HG02571 (cell line): ENCODE results near the gene UROC1.

ENCODE experiments used
- ATAC-seq: cut with Tn5 transposase; IDR thresholded peaks from one replicate; pipeline ENCODE4 v1.9.1; 2021; ENCODE audit warnings: mild to moderate bottlenecking, moderate library complexity; ENCODE audit not compliant: unreplicated experiment

The UROC1 gene

DNA sequence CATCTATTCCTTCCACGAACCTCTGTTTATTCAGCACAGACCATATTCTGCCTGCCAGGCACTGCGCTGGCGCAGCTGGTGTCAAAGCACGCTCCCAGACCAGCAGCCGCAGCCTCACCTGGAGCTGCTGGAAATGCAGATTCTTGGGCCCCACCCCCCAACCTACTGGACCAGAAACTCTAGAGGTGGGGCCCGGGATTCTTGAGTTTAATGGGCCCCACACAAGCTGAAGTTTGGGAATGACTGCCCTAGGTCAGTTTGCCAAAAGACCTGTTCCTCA is 13.4 kb upstream of the UROC1 start:
- ATAC-seq = no peak

DNA sequence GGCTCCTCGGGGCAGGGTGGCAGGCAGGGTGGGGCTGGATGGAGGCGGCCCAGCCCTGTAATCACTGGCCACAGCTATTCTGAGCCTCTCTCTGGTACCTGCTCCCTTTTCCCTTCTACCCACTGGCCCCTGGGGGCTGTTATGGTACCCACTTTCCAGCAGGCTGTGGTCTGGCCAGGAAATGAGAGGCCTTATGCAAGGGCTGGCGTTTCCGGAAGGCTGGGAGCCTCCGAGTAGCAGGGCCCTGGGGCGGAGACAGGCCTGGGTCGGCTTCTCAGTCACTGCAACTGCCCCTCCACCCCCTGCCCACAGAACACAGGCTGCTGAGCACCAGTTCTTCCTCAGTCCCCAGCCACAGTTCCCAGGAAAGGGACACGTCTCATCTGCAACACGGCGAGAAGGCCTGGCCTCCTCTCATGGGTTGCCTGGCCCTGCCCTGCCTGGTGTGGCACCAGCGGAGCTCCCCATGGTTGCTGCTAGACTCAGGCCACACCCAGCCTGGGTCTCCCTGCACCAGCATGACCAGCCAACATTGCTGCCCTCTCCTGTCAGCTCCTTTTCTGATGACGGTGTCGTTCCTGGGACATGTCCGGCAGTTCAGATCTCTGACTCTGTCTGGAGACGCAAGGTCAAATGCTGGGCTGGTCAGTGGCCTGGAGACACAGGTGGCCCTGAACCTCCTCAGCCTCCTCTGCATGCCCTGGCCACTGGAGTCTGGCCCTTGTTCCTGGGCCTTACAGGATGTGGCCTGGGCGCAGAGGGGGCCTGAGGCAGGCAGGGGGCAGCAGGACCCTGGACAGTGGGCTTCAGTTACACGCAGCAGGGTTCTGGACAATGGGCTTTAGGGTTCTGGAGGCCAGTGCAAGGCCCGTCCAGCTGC is 12.8 kb upstream of the UROC1 start:
- no peak for ATAC-seq

DNA sequence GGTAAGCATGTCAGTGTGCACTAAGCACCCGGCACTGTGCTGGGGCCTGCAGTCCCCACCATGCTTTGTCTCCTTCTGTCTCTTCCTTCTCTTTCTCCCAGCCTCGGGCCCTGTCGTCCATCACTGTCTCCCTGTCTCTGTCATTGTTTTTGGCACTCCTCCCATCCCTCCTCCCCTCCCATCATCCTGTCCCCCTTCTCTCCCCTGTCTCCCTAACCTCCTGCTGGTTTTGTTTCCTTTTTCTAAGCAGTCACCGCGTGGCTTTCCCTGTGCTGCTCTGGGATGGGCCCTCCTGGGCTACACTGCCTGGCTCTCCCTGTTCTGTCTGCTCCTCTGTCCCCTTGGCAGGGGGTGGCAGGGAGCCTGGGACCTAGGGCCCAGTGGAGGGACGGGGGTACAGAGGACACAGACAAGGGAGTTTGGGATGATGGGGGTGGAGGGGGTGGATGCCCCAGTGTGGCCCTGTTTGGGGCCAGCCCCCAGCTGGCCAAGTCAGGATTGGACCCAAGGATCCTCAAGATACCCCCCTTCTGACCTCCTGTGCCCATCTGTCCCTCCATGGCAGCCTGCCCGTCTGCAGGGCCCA is 12.1 kb upstream of the UROC1 start:
- no peak for ATAC-seq

DNA sequence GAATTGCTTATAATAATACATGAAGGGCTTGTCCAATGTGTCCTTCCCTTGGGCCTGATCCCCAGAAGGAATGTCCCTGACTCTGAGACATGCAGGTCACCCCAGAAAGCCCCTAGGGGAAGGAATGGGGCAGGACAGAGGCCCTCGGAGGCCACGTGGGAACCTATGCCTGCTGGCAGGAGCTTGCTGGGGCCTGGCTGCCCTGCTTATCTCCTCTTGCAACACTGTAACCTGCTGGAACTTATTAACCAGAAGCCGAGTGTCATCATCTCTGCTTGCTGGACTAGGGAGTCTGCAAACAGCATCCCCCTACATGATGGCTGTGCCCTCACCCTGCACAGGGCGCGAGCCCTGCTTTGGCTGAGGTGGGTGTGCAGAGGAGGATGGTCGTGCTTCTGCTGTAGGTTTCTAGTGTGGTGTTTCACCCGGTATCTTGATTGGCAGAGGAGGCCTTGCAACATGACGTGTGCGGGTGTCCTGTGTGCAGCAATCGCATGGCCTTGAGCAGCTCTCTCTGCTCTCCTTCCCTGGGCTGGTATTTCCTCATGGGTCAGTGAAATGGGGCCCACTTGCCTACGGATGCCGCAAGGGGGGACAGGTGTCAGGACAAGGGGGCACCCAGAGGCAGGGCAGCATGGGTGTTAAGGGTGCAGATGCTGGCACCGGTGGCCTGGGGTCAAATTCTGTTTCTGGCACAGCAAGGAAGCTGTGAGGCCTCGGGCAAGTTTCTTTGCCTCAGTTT is 11.4 kb upstream of the UROC1 start:
- ATAC-seq = no peak

DNA sequence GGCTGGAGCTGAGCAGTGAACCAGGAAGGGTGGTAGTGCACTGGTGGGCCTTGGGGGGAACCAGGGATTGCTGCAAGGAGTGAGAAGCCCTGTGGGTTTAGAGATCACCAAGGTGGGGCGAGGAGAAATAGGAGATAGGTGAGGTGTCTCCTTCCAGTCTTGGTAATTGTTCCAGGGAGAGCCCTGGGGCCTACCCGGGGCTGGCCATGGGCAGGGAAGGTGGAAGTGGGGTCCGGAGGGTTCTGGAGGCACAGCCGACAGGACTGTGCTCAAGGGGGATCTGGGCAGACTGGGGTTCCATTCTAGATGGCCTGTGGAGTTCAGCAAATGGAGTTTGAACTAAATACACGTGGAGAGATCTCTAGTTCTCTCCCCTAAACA is 10.8 kb upstream of the UROC1 start:
- no peak for ATAC-seq

DNA sequence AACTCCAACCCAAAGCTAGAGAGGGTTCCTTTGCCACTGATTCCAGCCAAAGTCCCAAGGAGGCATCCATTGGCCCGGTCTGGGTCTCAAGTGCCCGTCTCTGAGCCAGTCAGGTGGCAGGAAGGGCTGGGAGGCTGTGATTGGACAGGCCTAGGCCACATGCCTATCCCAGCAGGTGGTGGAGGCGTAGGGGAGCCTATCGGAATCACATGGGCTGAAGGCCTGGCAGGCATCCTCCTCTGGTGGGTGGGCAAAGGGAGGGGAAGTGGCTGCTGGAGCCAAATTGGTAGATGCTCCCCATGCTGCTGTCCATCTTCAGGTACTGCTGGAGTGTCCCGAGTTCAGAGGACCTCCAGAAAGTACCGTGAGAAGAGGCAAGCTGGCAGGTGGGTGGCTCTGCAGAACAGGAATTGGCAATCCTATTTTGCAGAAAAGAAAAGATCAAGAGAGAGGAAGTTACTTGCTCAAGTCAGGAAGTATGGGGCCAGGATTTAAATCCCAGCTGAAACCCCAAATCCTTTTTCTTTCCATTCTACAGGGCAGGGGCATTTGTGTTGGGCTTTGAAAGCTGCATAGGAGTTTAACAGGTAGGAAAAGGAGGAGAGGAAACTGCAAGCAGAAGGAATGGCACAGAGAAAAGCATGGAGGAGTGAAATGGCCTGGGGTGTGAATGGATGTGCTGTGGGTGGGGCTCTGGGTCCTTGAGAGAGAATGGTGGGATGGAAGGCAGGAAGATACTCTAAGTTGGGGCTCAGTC is 10.1 kb upstream of the UROC1 start:
- ATAC-seq = no peak

DNA sequence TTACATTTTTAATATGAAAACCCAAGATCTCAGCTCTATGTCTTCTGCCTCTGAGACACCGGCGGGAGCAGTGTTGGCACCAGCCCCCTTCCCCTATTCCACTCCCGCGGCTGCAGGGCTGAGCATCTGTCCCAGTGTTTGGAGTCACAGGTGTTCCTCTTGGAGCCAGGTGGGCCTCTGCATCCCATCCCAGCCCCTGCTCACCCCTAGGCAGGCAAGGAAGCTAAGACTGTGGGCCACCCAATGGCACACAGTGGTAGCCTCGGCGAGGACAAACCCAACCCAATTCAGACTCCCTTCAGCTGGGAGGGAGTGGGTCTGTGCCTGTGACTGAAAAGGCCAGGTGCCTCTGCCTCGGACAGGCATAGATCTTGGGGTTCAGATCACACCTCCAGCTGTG is 9.4 kb upstream of the UROC1 start:
- no peak for ATAC-seq

DNA sequence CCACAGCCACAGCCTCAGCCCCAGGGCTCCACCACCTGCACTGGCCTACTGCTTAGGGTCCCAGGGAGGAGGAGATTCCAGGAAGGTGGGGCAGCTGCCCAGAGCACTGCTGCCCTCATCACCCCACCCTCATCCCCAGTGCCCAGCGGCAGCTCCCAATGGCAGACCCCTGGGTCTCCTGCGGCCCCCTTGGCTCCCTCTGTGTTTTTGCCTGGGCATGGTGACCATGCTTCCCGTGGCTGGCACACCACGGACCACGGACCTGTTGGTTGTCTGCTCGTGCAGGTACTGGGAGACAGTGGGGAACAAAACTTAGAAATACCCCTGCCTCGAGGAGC is 9.1 kb upstream of the UROC1 start:
- no peak for ATAC-seq

DNA sequence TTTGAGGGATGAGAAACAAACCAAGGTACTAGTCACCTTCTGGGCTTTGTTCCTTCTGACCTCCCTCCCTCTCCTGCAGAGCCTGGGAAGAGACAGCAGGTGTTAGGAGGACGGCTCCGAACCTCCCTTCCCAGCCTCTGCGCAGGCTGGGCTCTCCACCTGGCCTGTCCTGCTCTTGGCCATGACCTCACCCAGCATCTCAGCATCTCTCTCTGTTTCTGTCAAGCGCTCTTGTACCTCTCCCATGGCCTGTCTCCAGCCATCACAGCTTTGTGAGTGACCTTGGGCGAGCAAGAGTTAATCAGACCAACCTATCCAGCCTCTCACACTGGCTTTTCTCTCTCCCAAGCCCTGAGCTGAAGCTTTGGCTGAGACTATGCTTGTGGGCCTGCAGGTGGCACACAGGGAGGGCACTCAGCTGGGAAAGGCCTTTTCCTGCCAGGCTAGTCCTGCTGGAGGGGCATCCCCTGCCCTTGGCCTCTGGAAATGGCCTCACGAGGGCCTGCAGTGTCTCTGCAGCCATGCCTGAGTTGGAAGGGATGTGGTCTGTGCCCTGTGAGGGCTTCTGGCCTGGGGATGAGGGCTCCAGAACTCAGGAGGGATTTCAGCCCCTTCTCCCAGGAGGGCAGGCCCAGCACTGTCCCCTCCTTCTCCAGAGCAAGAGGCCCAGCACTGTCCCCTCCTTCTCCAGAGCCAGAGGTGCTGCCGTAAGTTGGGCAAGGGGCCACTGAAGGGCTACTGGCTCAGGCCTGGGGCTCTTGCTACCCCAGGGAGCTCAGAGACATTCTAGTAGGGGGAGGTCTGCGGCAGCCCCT is 8.5 kb upstream of the UROC1 start:
- no peak for ATAC-seq

DNA sequence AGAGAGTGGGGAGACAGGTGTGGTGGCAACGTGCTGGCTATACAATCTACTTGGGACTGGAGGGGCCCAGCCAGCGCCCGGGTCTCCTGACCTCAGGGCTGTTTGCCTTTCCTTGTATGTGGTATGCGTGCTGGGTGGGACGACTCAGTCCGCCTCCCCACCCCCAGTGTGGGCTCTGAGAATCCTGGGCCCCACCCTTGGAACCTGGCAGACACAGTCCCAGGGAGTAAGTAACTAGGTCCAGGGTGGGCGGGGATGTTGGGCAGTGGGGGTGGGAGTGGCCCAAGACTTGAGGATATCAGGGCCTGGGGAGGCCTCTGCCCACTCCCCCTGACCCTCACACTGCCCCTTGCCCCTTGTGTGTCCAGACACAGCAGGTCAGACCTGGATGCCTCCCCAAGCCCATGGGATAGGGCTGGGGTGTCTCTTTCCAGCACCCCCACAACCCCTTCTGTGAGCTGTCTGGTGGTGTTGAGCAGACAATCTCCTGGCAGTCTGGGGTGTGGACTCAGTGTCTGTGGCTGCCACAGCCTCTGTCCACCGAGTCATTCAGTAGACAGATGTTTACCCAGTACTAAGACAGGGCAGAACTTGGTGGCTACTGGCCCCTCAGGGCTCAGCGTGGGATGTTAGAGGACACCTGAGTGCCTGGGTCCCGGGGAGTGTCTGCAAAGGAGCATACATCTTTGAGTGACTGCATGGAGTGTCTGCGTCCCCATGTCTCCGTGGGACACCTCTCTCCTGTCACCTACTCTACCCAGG is 7.7 kb upstream of the UROC1 start:
- ATAC-seq = no peak

DNA sequence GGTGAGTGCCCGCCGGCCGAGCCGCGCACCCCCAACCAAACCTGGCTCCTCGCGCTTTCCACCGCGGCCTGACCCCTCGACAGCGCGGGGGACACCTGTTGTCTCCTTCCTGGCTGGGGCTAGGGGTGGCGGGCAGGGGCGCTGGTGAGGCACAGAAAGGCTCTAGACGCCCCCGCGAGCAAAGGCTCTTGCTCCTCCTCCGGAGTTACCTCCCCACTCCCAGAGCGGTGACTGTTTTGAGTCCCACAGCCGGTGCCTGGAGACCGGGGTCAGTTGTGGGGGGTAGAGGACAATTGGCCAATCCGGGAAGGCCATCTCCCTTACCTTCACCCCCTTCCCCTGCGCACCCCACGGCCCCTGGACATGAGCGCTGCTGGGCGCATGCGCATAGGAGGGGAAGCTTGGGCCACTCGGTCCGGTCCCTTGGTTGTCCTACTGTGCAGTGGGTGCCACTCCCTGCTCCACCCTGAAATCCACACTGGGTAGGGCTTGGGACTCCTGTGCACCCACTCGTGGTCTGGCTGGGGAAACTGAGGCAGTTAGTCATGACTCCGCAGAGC is 6.9 kb upstream of the UROC1 start:
- no peak for ATAC-seq

DNA sequence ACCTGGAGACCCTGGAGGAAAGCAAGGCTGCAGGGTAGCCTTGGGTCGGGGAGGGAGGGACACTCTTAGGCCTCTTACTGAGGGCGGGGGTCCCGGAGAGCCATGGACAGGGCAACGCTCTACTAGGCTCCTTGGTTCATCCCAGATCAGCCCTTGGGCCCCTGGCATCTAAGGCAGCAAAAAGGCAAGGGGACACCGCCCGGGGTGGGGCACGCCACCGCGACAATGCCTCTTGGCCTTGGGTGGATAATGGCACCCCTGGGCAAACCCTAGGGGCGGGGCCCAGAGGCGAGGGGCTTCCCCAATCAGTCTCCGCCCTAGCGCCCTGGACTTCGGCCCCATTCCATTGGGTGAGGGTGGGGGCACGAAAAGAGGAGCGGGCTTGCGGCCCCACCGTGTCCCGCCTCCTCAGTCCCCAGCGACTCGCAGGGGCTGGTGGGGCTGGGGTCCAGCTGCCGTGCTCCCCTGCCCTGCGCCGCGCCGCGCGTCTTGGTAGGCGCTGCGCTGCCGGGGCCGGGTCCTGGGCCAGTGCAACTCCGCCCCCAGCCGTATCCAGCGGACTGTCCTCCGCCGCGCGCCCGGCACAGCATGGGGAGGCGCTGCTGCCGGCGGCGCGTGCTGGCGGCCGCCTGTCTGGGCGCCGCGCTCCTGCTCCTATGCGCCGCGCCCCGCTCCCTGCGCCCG is 6.3 kb upstream of the UROC1 start, which contains the start of gene CHST13:
Gene CHST13 (plus strand): TSS at position 411 of the 684 bp plus-strand sequence. CDS start 178 bp downstream, at position 589.
- ATAC-seq = no peak

DNA sequence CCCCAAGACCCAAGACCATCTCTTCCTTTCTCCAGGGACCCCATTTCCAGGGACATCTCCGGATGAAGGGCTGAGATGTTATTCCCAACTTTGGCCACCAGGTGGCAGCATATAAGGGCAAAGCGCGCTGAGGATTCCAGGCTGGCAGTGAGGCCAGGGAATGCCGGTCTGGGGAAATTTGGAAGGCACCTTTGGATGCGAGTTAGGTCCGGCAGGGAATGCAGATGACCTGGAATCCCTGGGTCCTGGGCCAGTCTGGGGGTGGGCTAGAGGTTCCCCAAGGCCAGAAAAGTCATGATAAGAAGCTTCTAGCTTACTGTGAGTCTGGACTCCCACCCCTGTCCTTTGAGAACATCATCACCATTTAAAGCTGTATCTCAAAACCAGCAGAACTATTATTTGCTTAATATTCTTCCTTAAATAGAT is 4.8 kb upstream of the UROC1 start:
- no peak for ATAC-seq

DNA sequence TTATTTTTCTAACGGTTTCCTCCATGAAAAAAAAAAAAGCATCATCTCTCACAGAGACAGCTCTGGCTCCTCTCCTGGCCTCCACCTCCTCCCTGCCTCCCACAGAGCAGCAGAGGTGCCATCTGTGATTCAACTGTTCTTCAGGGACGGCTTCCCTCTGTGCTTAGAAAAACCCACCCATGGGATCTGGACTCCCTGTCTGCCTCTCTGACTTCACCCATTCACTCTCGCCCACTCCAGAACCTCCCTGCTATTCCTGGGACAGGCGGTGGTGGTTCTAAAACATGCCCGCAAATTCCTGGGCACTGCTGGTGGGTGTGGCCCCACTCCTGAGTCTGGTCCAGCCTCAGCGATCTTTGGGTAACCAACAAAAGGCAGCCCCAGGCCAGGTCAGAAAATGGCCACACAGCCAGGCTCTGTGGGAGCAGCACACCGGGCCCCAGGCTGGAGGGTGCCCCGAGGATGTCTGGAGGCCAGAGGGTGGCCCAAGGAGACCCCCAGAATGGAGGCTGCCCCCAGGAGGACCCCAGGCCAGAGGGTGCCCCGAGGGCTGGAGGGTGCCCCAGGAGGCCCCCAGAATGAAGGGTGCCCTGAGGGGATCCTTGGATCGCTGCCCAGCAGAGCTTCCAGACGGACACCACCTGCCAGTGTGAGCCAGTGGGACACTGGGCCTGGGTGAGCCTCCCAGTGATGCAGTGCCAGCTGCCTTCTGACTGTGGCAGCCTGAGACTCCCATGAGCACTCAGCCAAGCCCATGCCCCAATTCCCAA is 3.7 kb upstream of the UROC1 start:
- no peak for ATAC-seq

DNA sequence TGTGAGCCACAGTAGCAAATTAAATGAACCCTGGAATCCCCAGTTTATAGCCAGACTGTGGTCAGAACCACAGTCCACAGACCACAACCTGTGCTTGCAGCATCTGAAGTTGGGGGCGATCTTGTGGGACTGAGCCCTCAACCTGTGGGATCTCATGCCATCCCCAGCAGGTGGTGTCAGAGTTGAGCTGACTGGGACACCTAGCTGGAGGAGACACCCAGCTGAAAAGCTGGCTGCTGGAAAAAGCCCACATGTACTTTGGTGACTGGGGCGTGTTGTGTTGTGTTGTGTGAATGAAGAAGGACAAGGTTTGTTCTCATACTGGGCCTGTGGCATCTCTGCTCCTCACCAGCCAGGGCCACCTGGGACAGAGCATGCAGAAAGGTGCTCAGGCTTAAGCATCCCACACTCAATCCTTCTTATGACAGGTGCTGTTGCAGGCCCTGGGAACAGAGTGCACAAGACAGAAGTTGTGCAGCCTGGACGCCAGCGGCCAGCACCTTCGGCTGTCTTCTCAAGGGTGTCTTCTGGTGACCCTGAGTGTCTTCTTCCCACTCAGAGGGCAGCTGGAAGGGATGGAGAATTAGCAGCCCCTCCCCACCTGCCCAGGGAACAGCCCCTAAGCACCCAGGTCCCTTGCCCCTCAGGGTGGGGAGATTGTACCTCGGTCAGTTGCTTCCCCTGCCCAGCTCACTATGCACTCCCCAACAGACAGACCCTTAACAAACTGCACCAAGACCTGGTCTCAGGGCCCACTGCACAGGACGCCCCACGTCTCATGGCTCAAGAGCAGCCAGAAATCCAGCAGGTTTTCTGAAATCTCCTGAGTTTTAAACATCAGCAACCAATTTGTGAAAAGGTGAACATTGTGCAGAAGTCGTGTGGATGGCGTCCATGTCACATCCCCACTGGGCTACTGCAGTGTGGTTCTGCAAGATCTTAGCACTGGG is 2.2 kb upstream of the UROC1 start:
- ATAC-seq = no peak

DNA sequence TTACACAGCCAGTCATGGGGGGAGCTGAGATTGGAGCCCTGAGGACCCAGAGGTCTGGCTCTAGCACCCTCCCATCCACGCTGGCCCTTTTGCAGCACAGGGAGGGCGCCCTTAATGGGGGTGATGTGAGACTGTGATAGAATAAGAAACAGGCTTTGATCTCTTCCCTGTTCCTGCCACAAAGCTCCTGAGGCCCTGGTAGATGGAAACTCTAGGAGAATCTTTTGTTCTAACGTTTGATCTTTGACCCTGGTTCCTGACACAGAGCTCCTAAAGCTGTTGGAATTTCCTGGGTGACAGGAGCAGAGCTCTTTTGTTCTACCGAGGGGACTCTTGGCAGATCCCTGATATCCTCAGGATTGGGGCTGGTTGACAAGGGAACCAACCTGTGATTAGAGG is 1.2 kb upstream of the UROC1 start:
- ATAC-seq = no peak
